ENCODE measurements around the gene PA2G4. TPM values are rescaled to one million over a fixed set of nuclear protein-coding genes. Genes with fewer than 3 reads are reported as not detected.

PA2G4 gene
- polyA plus RNA-seq, 1 donor (not counting 4 experiments of a cell fraction or from before 2014, with no cell fraction given) = 480 TPM

GRCh38 chr12:56161690-56162351 is 57.5 kb downstream of the PA2G4 start:
- Histone ChIP-seq H3K4me3 (ENCODE audit: control insufficient read depth in 2 of 3, extremely low read depth in 1 of 3, insufficient read depth in 2 of 3, low read depth in 1 of 3, low read length in 3 of 3) (no peak overlapping the region), H4K20me1 (ENCODE audit: control insufficient read depth, extremely low read depth, insufficient read depth, low read length) (peaks cover 21% of the 10 kb centered on the region), H3K9me1 (ENCODE audit: control insufficient read depth, extremely low read depth, insufficient read depth, low read length) (no peaks in the 10 kb centered on the region), H3K27ac (ENCODE audit: control insufficient read depth, insufficient read depth, low read length) (no peak overlapping the region), H2AFZ (ENCODE audit: control insufficient read depth, low read length) (no peak overlapping the region), H3K9me3 (ENCODE audit: control insufficient read depth, low read depth, low read length) (no peaks in the 10 kb centered on the region), H3K4me2 (ENCODE audit: control insufficient read depth, extremely low read depth, insufficient read depth, low read depth, low read length) (no peak overlapping the region), H3K27me3 (ENCODE audit: control insufficient read depth, extremely low read depth, insufficient read depth, low read length) (no peaks in the 10 kb centered on the region), H3K9ac (ENCODE audit: control insufficient read depth, extremely low read depth, insufficient read depth, low read length) (no peak overlapping the region), H3K79me2 (ENCODE audit: control insufficient read depth, insufficient read depth, low read length) (peaks cover 28% of the 10 kb centered on the region), H3K4me1 (ENCODE audit: control insufficient read depth, extremely low read depth, insufficient read depth, low read length) (peaks cover 26% of the 10 kb centered on the region), H3K36me3 (ENCODE audit: control insufficient read depth in 2 of 2, extremely low read depth in 1 of 2, insufficient read depth in 2 of 2, low read length in 2 of 2) (peaks cover 34 to 38% of the 10 kb centered on the region in 2 experiments)
- no peak for TF ChIP-seq EZH2 (IDR thresholded peaks at IDR 0.05; ENCODE audit: low read length)
- no peak for TF ChIP-seq CTCF (optimal IDR thresholded peaks at IDR 0.05 in 1 of 3, IDR thresholded peaks at IDR 0.05 in 1 of 3, conservative IDR thresholded peaks at IDR 0.05 in 1 of 3; ENCODE audit: extremely low read depth in 1 of 3, insufficient read depth in 2 of 3, low read length in 3 of 3)
- FAIRE-seq = no peak
- dilution Hi-C loops (cut with MboI; ENCODE audit: extremely low pct_ligation_motif_present, low sequenced_read_pairs) = no loop called here
- DNase-seq (ENCODE audit: low read depth, low spot score) = no peak

- DNase-seq (ENCODE audit: low read depth, low spot score) (no peak), FAIRE-seq (no peak)
- Histone ChIP-seq H2AFZ (ENCODE audit: control insufficient read depth, low read length) (no peak overlapping the region), H3K79me2 (ENCODE audit: control insufficient read depth, insufficient read depth, low read length) (peaks cover 28% of the 10 kb centered on the region), H3K9me3 (ENCODE audit: control insufficient read depth, low read depth, low read length) (no peaks in the 10 kb centered on the region), H3K9ac (ENCODE audit: control insufficient read depth, extremely low read depth, insufficient read depth, low read length) (no peak overlapping the region), H3K4me2 (ENCODE audit: control insufficient read depth, extremely low read depth, insufficient read depth, low read depth, low read length) (no peak overlapping the region), H3K27me3 (ENCODE audit: control insufficient read depth, extremely low read depth, insufficient read depth, low read length) (no peaks in the 10 kb centered on the region), H3K4me3 (ENCODE audit: control insufficient read depth in 2 of 3, extremely low read depth in 1 of 3, insufficient read depth in 2 of 3, low read depth in 1 of 3, low read length in 3 of 3) (no peak overlapping the region), H3K36me3 (ENCODE audit: control insufficient read depth in 2 of 2, extremely low read depth in 1 of 2, insufficient read depth in 2 of 2, low read length in 2 of 2) (peaks cover 37 to 43% of the 10 kb centered on the region in 2 experiments), H3K4me1 (ENCODE audit: control insufficient read depth, extremely low read depth, insufficient read depth, low read length) (peaks cover 22% of the 10 kb centered on the region), H4K20me1 (ENCODE audit: control insufficient read depth, extremely low read depth, insufficient read depth, low read length) (peaks cover 21% of the 10 kb centered on the region), H3K27ac (ENCODE audit: control insufficient read depth, insufficient read depth, low read length) (no peak overlapping the region), H3K9me1 (ENCODE audit: control insufficient read depth, extremely low read depth, insufficient read depth, low read length) (no peaks in the 10 kb centered on the region)
- no peak for TF ChIP-seq CTCF (optimal IDR thresholded peaks at IDR 0.05 in 1 of 3, IDR thresholded peaks at IDR 0.05 in 1 of 3, conservative IDR thresholded peaks at IDR 0.05 in 1 of 3; ENCODE audit: extremely low read depth in 1 of 3, insufficient read depth in 2 of 3, low read length in 3 of 3)
- no peak for TF ChIP-seq EZH2 (IDR thresholded peaks at IDR 0.05; ENCODE audit: low read length)
- dilution Hi-C loops (cut with MboI; ENCODE audit: extremely low pct_ligation_motif_present, low sequenced_read_pairs) = no loop called here
These were observed 58.3 kb downstream of the PA2G4 start for GRCh38 chr12:56162468-56163290.

Other genes with a start within 250 kb of the PA2G4 start
- 43.6 to 63.4 TPM (median 61.6 TPM) in 3 replicates for gene PYM1, start 176.7 kb upstream of the PA2G4 start, polyA plus RNA-seq
- 161 to 263 TPM (median 174 TPM) in 3 replicates for gene DGKA, start 173.4 kb upstream of the PA2G4 start, polyA plus RNA-seq
- 1.3 to 2.1 TPM (median 1.4 TPM) in 3 replicates for gene PMEL, start 138.5 kb upstream of the PA2G4 start, polyA plus RNA-seq
- gene CDK2, start 137.7 kb upstream of the PA2G4 start, polyA plus RNA-seq = 34.3 to 49.3 TPM (median 47.3 TPM) in 3 replicates
- gene RAB5B, start 130.5 kb upstream of the PA2G4 start, polyA plus RNA-seq = 132 to 162 TPM (median 138 TPM) in 3 replicates
- gene SUOX, start 107.3 kb upstream of the PA2G4 start, polyA plus RNA-seq = 9.0 to 10.8 TPM (median 9.4 TPM) in 3 replicates
- gene IKZF4, start 83.5 kb upstream of the PA2G4 start, polyA plus RNA-seq = 0.97 to 1.8 TPM (median 1.1 TPM) in 3 replicates
- 663 to 1,841 TPM (median 663 TPM) in 3 replicates for gene RPS26, start 62.6 kb upstream of the PA2G4 start, polyA plus RNA-seq
- 13.6 to 19.8 TPM (median 16.4 TPM) in 3 replicates for gene ERBB3, start 24.4 kb upstream of the PA2G4 start, polyA plus RNA-seq
- gene RPL41, start 12.1 kb downstream of the PA2G4 start, polyA plus RNA-seq = 7,566 to 10,481 TPM (median 10,062 TPM) in 3 replicates
- gene ZC3H10, start 13.7 kb downstream of the PA2G4 start, polyA plus RNA-seq = 0.81 to 1.0 TPM (median 0.85 TPM) in 3 replicates
- 140 to 205 TPM (median 141 TPM) in 3 replicates for gene ESYT1, start 23.7 kb downstream of the PA2G4 start, polyA plus RNA-seq
- 42.3 to 44.9 TPM (median 44.9 TPM) in 3 replicates for gene MYL6B, start 48.0 kb downstream of the PA2G4 start, polyA plus RNA-seq
- gene MYL6, start 53.8 kb downstream of the PA2G4 start, polyA plus RNA-seq = 3,666 to 4,542 TPM (median 4,521 TPM) in 3 replicates
- 23.3 to 37.6 TPM (median 32.5 TPM) in 3 replicates for gene SMARCC2, start 84.9 kb downstream of the PA2G4 start, polyA plus RNA-seq
- gene RNF41, start 117.4 kb downstream of the PA2G4 start, polyA plus RNA-seq = 42.2 to 62.0 TPM (median 49.7 TPM) in 3 replicates
- gene NABP2, start 119.8 kb downstream of the PA2G4 start, polyA plus RNA-seq = 45.6 to 53.5 TPM (median 53.0 TPM) in 3 replicates
- gene SLC39A5, start 125.5 kb downstream of the PA2G4 start, polyA plus RNA-seq = 0.09 TPM in 1 of 3 replicates, not detected in the others
- 14.0 to 21.0 TPM (median 15.2 TPM) in 3 replicates for gene ANKRD52, start 153.8 kb downstream of the PA2G4 start, polyA plus RNA-seq
- 7.5 to 12.1 TPM (median 11.6 TPM) in 3 replicates for gene COQ10A, start 162.4 kb downstream of the PA2G4 start, polyA plus RNA-seq
- gene CS, start 195.8 kb downstream of the PA2G4 start, polyA plus RNA-seq = 54.3 to 197 TPM (median 105 TPM) in 3 replicates
- 122 to 162 TPM (median 160 TPM) in 3 replicates for gene CNPY2, start 211.4 kb downstream of the PA2G4 start, polyA plus RNA-seq
- 20.0 to 26.3 TPM (median 26.2 TPM) in 3 replicates for gene PAN2, start 229.4 kb downstream of the PA2G4 start, polyA plus RNA-seq
- 0.68 to 1.6 TPM (median 1.5 TPM) in 3 replicates for gene IL23A, start 234.3 kb downstream of the PA2G4 start, polyA plus RNA-seq

Data from keratinocyte (primary cell).